Osteocyte (in vitro differentiated cells): ENCODE results near the gene GPATCH2L. TPM values are rescaled to one million over a fixed set of nuclear protein-coding genes. Genes with fewer than 3 reads are reported as not detected.

Experiments
- DNase-seq: peaks from one replicate; pipeline ENCODE4 v3.0.0; 2021; ENCODE audit warnings: mixed read lengths; ENCODE audit not compliant: unreplicated experiment; ENCODE audit errors: extremely low spot score
- H3K27ac Mint-ChIP-seq: one replicate; pipeline ENCODE4 v1.8.0; 2021; ENCODE audit warnings: mild to moderate bottlenecking, mixed read lengths; ENCODE audit not compliant: unreplicated experiment
- H3K27me3 Mint-ChIP-seq: one replicate; pipeline ENCODE4 v1.8.0; 2021; ENCODE audit warnings: mixed read lengths; ENCODE audit not compliant: unreplicated experiment
- H3K36me3 Mint-ChIP-seq: one replicate; pipeline ENCODE4 v1.8.0; 2021; ENCODE audit warnings: mixed read lengths; ENCODE audit not compliant: unreplicated experiment
- H3K4me1 Mint-ChIP-seq: one replicate; pipeline ENCODE4 v1.8.0; 2021; ENCODE audit warnings: mixed read lengths; ENCODE audit not compliant: unreplicated experiment
- H3K4me3 Mint-ChIP-seq: one replicate; pipeline ENCODE4 v1.8.0; 2021; ENCODE audit warnings: mild to moderate bottlenecking, moderate library complexity, mixed read lengths; ENCODE audit not compliant: unreplicated experiment
- H3K9me3 Mint-ChIP-seq: one replicate; pipeline ENCODE4 v1.8.0; 2021; ENCODE audit warnings: mixed read lengths; ENCODE audit not compliant: unreplicated experiment
- total RNA-seq: library from RNA; stranded (reverse); gene quantifications from 2 replicates; pipeline ENCODE4 v1.2.1, GENCODE V29; 2021
- TF ChIP-seq, protein P1 (sequence below): fragments of 200-600 bp; sonication (generic); IDR thresholded peaks from 2 replicates; pipeline ENCODE4 v1.5.0; 2021; ENCODE audit warnings: antibody characterized with exemption, mild to moderate bottlenecking, moderate library complexity

Gene GPATCH2L
- total RNA-seq, 1 donor from 2014 or later: 61.0 TPM

DNA sequence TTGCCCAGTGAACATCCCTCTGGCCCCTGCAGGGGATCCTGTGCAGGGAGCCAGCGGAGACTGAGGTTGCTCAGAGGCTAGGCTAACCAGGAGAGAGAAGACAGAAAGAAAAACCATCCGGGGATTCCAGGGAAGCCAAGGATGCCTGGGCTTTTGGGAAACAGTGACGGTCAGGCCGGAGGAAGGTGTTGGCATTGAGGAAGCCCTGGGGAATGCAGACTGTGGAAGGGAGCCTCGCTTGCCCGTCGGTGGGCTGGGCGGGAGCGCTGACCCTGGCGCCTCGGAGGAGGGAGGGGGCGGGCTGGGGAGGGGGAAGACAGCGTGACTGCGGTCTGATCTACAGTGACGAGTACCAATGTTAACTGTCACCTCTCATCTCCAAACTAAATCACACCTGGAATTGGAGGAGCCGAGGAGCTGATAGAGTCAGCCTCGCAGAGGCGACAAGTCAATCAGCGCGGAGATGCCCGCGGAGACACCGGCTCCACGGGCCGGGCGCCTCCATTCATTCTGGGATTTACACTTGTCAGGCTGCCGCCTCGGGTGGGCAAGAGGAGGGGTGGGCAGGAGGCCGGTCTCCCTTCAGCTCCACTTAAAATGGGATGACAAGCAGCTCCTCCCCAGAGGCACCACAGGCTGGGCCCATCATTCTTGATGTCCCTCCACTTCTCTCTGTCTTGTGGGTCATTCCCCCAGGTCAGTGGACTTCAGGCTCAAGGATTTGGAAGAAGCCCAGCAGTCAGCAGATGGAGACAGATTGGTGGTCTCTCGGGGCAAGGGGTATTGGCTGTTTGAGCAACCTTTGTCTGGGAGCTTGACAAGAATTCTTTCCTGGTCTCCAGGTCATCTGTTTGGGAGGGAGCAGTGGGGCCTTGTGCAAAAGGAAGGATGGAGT is 20.4 kb upstream of the GPATCH2L start:
- H3K27ac Mint-ChIP-seq: no peak overlapping the region
- H3K27me3 Mint-ChIP-seq: peaks cover 33% of the 10 kb centered on the region
- H3K4me1 Mint-ChIP-seq: no peaks in the 10 kb centered on the region
- TF ChIP-seq, protein P1, sequence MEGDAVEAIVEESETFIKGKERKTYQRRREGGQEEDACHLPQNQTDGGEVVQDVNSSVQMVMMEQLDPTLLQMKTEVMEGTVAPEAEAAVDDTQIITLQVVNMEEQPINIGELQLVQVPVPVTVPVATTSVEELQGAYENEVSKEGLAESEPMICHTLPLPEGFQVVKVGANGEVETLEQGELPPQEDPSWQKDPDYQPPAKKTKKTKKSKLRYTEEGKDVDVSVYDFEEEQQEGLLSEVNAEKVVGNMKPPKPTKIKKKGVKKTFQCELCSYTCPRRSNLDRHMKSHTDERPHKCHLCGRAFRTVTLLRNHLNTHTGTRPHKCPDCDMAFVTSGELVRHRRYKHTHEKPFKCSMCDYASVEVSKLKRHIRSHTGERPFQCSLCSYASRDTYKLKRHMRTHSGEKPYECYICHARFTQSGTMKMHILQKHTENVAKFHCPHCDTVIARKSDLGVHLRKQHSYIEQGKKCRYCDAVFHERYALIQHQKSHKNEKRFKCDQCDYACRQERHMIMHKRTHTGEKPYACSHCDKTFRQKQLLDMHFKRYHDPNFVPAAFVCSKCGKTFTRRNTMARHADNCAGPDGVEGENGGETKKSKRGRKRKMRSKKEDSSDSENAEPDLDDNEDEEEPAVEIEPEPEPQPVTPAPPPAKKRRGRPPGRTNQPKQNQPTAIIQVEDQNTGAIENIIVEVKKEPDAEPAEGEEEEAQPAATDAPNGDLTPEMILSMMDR: no peak
- H3K9me3 Mint-ChIP-seq: no peaks in the 10 kb centered on the region
- H3K36me3 Mint-ChIP-seq: no peaks in the 10 kb centered on the region
- no peak for DNase-seq
- no peak overlapping the region for H3K4me3 Mint-ChIP-seq

DNA sequence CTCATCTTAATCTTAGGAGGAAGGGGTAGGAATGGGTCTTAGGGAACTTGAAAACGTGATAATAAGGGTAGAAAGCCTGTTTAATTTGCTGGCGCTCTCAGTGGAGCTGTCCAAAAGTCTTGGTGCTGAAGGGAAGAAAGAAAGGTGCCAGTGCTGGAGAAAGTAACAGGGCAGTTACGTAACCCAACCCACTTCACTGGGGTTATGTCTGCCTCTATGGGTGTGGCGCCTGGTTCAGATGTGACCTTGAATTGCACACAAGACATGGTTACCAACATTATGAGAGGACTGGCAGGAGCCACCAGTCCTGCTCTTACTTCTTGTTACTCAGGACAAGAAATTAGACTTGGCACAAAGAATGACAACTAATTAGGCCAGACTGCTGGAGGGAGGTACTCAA is 18.6 kb upstream of the GPATCH2L start:
- Mint-ChIP-seq H3K9me3 (no peaks in the 10 kb centered on the region), H3K36me3 (no peaks in the 10 kb centered on the region), H3K27ac (no peak overlapping the region), H3K4me3 (no peak overlapping the region), H3K4me1 (peaks cover 2% of the 10 kb centered on the region), H3K27me3 (peaks cover 50% of the 10 kb centered on the region)
- DNase-seq: peak; percentile 30
- TF ChIP-seq, protein P1: no peak

DNA sequence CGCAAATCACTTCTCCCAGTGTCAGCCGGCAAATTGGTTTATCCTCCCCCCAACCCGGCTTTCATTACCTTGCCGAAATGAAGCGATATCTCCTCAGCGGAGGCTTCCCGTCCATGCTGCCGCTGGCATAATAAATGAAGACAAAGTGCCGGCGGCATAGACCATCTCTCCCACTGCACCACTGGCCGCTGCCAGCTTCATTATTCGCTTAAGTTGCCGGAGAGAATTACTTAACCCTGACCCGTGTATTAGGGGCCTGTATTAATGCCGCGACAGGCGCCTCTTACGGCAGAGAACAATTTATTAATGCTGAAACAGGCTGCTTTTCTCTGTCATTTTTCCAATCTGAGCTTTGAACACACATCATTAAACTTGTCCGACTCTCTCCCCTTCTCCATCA is 17.5 kb upstream of the GPATCH2L start:
- Mint-ChIP-seq H3K4me3 (no peak overlapping the region), H3K36me3 (no peaks in the 10 kb centered on the region), H3K9me3 (no peaks in the 10 kb centered on the region), H3K27ac (no peak overlapping the region), H3K27me3 (peaks cover 56% of the 10 kb centered on the region), H3K4me1 (peaks cover 10% of the 10 kb centered on the region)
- DNase-seq: no peak
- TF ChIP-seq, protein P1: no peak

DNA sequence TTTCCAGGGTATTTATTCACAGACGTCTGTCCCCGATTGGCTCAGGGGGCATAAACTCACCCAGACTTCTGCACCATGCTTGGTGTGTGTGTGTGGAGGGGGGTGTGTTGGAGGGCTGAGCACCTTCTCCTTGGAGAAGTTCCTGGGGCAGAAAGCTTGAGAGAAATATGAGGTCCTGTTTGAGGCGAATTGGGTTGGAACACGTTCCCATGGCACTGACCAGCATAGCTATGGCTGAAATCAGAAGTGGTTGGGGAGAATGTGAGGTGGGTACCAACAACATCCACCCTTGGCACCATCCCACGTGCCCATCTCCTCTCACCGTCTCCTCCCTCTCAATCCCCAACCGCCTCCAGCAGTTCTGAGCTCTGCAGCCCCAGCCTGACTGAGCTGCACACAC is 16.0 kb upstream of the GPATCH2L start:
- H3K9me3 Mint-ChIP-seq: no peaks in the 10 kb centered on the region
- H3K27ac Mint-ChIP-seq: no peak overlapping the region
- peaks cover 70% of the 10 kb centered on the region for H3K27me3 Mint-ChIP-seq
- DNase-seq: peak; percentile 23
- peaks cover 12% of the 10 kb centered on the region for H3K4me1 Mint-ChIP-seq
- no peaks in the 10 kb centered on the region for H3K36me3 Mint-ChIP-seq
- no peak overlapping the region for H3K4me3 Mint-ChIP-seq
- TF ChIP-seq, protein P1: no peak

DNA sequence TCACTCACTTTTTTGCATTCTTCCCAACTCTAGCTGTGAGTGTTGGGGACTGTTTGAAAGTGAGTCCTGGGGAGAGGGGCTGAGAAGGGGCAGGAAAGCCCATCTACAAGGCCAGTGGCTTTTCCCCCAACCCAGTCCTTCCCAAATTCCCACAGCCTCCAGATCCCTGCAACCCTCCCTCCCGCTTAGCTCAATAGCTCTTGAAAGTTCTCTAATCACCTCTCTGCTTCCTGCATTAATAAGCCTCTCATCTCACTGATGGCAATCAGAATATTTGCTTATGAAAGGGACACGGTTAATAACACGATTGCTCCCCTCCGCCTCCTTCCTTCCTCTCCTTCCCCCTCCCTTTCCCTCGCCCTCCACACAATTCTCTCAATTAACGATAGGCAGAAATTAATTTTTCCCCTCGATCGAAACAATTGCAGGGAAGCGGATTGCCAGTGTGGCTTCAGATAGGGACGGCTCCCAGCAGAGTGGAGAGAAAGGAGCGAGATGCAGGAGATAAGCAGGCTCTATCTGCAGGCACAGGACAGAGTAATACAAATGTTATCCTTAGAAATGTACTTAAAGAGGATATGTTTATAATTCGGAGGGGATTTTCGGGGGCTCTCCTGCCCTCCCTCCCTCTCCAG is 15.1 kb upstream of the GPATCH2L start:
- peaks cover 3% of the 10 kb centered on the region for H3K9me3 Mint-ChIP-seq
- no peak overlapping the region for H3K27ac Mint-ChIP-seq
- DNase-seq: no peak
- peaks cover 12% of the 10 kb centered on the region for H3K4me1 Mint-ChIP-seq
- H3K27me3 Mint-ChIP-seq: peaks cover 70% of the 10 kb centered on the region
- TF ChIP-seq, protein P1: no peak
- H3K4me3 Mint-ChIP-seq: no peak overlapping the region
- no peaks in the 10 kb centered on the region for H3K36me3 Mint-ChIP-seq
